Astrocyte of the cerebellum (primary cell): ENCODE data around the gene KRTAP22-2.

Experiments
- DNase-seq: peaks from one replicate; pipeline ENCODE4 v3.0.0-alpha.2; 2011; ENCODE audit warnings: low read depth
- H3K4me3 ChIP-seq: 2 replicates; pipeline ENCODE4 v1.5.1; 2011; ENCODE audit warnings: mild to moderate bottlenecking, low read depth, low read length, moderate library complexity
- CTCF ChIP-seq: IDR thresholded peaks from 2 replicates; pipeline ENCODE4 v1.5.1; 2012; ENCODE audit warnings: low read length, low read depth, moderate library complexity, mild to moderate bottlenecking; ENCODE audit errors: missing control alignments
- in situ Hi-C: cut with HindIII; loops from 2 replicates; pipeline ENCODE4 v1.10.0; 2017; ENCODE audit warnings: low sequenced_read_pairs

KRTAP22-2 gene

GRCh38 chr21:30612132-30612531 lies 21.9 kb upstream of the KRTAP22-2 start:
- H3K4me3 ChIP-seq = no peak overlapping the region
- no peak for DNase-seq
- no peak for TF ChIP-seq CTCF
- in situ Hi-C loops = no loop called here

- H3K4me3 ChIP-seq = no peak overlapping the region
- no peak for DNase-seq
- in situ Hi-C loops = no loop called here
- no peak for TF ChIP-seq CTCF
These were observed 15.8 kb upstream of the KRTAP22-2 start for GRCh38 chr21:30605968-30606367.

GRCh38 chr21:30600787-30601186 lies 10.6 kb upstream of the KRTAP22-2 start, which contains the start of gene KRTAP22-1:
TSS of gene KRTAP22-1 (plus strand) at chr21:30601087.
- H3K4me3 ChIP-seq = no peak within 1 kb of the TSS
- no peak for DNase-seq
- no peak for TF ChIP-seq CTCF
- in situ Hi-C loops = no loop called here

GRCh38 chr21:30598802-30599201 lies 8.6 kb upstream of the KRTAP22-2 start, which contains the start of gene KRTAP6-2:
TSS of gene KRTAP6-2 (minus strand) at chr21:30598902. CDS start at chr21:30598874, 28 bp downstream.
- no peak for TF ChIP-seq CTCF
- DNase-seq = no peak
- in situ Hi-C loops = no loop called here
- H3K4me3 ChIP-seq = no peak within 1 kb of the TSS

GRCh38 chr21:30592140-30592539 lies 1.9 kb upstream of the KRTAP22-2 start, which contains the start of gene KRTAP6-3:
TSS of gene KRTAP6-3 (plus strand) at chr21:30592440. CDS start at chr21:30592446, 6 bp downstream.
- no peak for TF ChIP-seq CTCF

GRCh38 chr21:30582870-30583269 lies 7.3 kb downstream of the KRTAP22-2 start:
- no peak for TF ChIP-seq CTCF
- H3K4me3 ChIP-seq = no peak overlapping the region
- DNase-seq = no peak
- in situ Hi-C loops = no loop called here

More at GRCh38 chr21:30592140-30592539, 1.9 kb upstream of the KRTAP22-2 start, which contains the start of gene KRTAP6-3:
- in situ Hi-C loops = no loop called here
- DNase-seq = no peak
- no peak within 1 kb of the TSS for H3K4me3 ChIP-seq
